GM18511 (cell line): ENCODE results near the gene DAW1.

Source experiments
- ATAC-seq: cut with Tn5 transposase; IDR thresholded peaks from one replicate; pipeline ENCODE4 v1.9.1; 2021; ENCODE audit warnings: mild to moderate bottlenecking, moderate library complexity; ENCODE audit not compliant: unreplicated experiment

DAW1 gene

DNA sequence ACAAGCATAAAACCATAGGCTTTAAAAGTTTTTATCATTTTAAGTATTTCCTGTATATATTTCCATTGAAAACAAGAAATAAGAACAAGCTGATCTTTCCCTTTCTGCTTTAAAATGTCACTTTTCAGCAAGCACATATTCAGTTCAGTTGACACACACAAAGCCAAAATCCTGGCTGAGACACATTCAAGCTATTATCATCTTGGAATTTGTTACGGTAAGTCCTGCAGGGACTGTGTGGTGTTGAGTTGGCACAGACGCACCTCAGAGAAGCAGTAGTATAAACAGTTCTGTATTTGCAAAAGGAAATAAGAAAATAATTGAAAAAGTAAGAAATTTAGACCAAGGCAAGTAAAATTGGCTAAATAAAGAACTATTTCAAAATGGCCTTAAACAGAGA is 10.4 kb upstream of the DAW1 start:
- ATAC-seq = no peak

DNA sequence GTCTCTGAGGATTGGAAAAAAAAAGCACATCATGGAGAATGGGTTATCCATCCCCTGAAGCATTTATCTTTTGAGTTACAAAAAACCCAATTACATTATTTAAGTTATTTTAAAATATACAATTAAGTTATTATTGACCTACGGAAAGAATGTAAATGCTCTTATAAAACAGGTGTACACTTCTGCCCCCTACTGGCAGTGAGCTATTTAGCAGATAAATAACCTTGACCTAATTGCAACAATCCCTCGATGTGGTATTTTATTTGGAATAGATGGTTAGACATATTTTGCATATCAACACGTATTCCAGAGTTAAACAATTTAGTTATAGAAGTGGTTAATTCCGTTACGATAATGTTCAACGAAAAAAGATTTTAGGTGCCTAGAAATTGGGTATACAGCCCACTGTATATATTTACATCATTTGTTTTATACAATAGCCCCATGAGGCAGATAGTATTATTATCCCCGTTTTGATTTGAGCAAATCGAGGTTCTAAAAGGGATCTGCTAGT is 9.1 kb upstream of the DAW1 start:
- ATAC-seq = peak; percentile 74

DNA sequence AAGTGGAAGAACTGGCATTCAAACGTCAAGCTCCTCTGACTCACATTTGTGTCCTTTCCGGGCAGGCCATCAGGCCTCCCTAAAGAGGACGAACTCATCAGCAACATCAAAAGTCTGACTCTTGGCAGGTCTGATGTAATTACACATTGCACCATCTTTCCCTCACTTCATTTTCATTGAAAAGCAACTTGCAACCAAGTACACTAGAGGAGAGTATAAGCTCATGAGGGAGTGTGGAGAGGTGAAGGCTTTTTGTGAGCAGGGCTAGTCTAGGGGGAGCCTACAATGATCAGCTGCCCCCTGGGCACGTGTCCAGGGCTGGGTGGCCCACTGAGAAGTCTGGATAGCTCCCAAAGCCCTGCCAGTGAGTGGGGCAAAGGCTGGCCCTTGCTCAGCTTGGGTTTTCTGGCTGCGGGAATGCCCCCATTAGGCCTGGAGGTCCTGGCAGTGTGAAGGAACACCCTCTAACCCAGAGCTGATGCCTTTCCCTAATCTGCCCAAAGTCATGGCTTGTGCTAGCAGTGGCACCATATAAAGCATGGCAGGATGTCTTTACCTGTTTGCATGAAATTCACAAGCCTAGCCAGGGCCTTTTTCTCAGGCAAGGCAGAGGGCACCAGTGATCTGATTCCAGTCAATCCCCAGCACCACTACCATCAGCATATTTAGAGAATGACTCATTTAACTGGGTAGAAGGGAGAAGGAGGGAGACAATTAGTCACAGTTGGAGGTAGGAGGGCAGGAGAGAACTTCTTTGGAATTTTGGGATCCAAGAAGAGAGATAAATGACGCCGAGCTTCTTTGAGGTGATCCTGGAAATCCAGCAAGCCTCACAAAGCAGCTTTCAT is 8.5 kb upstream of the DAW1 start:
- ATAC-seq = no peak

DNA sequence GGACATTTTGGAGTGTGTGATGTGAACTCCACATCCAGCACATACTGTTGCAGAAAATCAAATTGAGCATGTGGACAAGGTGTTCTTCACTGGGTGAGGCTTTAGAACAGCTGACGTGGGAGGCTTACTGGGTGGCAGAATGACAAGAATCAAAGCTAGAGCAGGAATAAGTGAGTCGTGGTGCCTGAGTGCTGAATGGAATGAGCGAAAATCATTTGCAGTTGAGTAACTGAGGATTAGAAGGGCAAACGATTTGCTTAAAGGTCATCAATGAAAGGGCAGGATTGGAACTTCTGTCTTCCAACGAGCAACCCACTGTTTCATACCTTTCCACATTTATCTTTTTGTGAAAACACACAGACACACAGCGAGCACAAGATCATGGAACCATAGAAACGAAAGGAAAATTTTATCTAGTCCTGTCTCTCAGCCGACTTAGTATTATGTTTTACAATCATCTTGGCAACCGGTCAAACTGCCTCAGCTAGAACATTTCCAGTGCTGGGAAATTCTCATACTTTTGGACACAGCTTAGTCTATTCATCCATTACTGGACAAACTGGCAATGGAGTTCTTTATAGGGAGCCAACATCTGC is 7.2 kb upstream of the DAW1 start:
- no peak for ATAC-seq

DNA sequence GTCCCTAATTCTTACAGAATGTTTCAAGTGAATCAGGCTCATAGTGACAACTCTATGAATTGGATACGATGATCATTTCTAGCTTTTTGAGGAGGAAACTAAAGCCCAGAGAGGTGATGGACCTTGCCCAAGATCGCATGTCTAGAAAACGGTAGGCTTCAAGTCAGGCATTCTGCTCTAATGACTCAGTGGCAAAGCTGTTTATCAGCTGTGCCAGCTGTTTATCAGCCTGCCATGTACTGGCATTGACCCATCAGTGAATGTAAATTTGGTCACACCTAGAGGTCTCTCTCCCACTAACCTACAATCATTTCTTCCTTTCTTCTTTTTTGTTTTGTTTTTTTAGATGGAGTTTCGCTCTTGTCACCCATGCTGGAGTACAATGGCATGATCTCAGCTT is 6.1 kb upstream of the DAW1 start:
- no peak for ATAC-seq

DNA sequence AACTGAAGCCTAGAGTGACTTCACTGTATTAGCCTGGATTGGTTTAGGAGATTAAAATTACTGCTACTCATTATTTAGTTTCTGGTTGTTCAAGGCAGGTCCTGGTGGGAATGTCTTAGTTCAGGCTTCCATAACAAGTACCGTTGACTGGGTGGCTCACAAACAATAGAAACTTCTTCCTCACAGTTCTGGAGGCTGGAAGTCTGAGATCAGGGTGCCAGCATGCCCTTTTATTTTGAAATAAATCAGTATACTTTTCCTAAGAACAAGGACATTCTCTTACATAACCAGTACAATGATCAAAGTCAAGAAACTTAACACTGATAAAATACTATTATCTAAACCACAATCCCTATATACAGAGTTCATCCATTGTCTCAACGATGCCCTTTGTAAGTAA is 4.0 kb upstream of the DAW1 start:
- no peak for ATAC-seq

DNA sequence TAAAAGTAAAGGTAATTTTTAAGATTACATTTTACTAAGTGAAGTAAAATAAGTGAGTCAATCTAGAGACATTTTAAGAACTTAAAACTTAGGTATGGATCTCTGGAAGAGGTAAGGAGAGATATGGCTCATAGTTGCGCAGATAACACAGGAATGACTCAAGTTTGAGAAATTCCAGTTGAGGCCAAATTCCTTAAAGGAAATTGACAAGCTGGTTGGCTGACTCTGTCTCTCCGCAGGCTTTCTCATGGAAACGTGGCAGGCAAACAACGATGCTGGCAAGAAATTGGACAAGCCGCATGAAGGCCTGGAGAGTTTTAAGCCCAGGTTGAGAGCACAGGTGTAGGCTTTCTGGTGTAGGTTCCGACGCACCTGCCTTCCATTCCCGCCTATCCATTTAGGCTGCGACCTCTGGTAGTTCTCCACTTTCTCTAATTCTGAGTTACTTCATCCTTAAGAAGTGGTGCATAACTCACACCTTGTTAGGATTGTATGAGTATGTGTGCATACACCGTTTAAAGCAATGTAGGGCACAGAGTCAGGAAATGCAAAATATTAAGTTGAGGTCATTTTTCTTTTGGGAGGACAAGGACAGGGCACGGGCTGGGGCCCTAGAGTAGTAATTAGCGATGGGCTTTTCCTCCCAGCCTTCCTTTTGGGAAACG is 589 bp upstream of the DAW1 start:
- ATAC-seq = peak; percentile 6

DNA sequence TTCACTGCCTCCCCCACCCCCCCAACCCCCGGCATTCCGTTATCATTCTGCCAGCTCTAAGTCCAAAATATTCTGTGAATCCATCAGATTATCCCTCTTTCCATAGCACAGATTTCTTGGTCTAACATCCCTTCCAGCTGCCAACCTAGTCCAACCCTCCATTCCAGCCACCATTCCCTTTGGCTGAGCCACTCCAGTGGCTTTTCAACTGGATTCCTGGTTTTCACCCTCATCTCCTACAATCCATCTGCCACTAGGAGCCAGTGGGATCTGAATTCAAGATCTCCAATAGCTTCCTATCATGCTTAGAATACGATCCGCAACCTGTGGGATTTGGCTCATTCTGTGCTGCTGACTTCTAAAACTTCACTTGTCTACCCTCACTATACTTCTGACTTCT is 1.2 kb downstream of the DAW1 start:
- no peak for ATAC-seq

DNA sequence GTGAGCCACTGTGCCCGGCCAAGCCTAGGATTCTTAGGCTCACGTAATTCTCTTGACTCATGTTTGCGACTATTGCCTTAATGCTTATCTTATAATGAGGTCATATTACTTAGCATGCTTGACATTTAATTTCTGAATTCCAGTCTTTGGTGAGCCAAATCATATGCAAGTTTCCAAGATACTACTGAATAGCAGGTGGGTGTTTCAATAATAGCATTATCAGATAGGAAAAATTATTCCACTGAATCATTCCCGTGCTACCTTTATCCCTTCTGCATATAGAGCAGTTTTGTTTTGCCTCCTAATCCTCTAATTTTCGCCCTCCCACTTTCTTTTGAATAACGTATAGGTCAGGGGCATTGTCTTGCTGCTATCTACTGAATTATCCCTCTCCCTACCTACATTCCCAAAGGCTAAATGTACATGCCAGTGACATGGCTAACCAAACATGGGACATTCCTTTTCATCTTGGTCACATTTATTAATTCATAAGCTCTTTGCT is 4.9 kb downstream of the DAW1 start:
- ATAC-seq = no peak

DNA sequence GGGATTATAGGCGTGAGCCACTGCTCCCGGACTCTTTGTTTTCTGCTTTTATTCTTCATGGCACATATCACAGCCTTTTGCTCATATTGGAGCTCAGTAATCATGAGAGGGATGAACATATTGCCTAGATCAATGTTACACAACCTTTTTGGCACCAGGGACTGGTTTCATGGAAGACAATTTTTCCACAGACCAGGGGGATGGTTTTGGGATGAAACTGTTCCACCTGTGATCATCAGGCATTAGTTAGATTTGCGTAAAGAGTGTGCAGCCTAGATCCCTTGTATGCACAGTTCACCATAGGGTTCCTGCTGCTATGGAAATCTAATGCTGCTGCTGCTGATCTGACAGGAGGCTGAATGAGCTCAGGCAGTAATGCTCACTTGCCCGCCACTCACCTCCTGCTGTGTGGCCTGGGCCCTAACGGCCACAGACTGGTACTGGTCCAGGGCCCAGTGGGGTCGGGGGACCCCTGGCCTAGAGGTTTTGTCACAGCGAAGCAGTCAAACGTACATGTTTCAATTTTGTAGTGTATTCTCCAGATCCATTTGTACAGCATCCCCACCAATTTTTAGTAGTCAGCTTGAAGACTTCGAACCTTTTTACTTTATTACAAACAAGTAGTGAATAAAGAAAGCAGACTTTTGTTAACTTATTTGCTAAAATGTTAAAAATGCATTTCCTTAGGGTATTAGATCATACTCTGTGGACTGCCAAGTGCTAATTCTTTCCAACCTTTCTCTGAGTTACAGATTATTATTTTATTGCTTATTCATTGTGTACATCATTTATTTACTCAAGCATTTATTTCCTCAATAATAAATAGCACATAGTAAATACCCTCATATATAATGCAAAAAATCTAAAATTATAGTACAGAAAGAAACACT is 6.2 kb downstream of the DAW1 start:
- no peak for ATAC-seq

DNA sequence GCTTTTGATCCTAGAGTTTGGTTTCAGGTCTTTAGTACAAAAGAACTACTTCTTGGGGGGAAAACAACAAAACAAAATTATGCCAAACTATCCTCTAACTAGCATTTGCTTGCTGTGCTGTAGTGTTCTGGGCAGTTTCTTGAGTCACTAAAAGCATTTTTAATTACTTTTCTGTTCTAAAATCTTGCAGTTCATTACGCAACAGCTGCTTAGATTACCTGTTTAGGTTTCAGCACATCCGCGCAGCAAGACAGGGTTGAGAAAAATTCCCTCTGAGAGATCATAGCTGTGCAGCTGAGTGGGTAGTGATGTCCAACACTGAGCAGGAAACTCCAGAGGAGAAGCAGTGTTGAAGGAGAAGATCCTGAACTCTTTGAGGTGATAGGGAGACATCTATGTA is 9.0 kb downstream of the DAW1 start:
- no peak for ATAC-seq

DNA sequence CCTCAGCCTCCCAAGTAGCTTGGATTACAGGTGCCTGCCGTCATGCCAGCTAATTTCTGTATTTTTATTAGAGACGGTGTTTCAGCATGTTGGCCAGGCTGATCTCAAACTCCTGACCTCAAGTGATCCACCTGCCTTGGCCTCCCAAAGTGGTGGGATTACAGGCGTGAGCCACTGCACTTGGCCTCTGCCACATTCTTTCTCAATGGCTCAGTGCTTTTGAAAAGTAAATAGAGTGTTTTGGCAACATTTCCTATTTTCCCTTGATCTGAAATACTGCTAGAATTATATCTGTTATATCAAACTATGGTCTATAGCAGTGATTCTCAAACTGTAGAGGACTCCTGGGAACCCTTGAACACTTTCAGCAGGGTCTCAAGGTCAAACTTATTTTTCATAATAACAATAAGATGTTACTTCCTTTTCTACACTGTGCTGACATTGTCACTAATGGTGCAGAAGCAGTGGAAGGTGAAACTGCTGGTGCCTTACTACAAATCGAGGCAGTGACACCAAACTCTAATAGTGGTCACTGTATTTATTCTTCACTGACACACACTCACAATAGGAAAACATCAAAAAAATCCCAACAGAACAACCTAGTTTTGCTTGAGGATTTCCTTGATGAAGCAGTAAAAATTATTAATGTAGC is 10.6 kb downstream of the DAW1 start:
- peak; percentile 57 for ATAC-seq

DNA sequence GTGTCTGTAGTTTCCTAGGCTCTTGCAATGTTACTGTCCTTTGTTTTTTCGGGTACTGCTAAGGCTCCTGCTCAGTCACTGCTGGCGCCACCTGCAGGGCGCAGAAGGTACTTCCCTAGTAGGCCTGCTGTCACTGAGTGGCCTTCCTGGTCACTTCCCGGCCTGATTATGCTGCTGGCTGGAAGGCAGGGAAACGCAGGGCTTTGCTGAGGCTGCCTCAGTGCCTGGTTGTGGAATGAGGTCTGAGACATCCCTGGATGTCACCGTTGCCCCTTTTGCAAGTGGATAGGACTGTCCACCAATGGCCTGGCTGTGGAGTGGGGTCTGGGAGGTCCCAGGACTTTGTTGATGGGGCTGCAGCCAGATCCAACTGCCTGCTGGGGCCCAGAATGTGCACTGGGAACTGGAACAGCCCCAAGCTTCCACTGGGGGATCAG is 13.1 kb downstream of the DAW1 start:
- ATAC-seq = peak; percentile 93

DNA sequence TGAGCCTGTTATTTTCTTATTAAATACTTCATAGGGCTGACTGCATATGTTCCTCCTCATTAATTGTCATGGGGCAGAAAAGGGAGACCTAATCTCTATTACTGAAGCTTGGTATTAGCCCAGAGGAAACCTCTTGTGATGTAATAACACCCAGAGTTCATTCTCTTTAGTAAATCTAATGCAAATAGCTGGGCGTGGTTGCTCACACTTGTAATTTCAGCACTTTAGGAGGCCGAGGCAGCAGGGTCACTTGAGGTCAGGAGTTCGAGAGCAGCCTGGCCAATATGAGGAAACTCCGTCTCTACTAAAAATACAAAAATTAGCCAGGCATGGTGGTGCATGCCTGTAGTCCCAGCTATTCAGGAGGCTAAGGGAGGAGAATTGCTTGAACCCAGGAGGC is 14.7 kb downstream of the DAW1 start:
- ATAC-seq = no peak

DNA sequence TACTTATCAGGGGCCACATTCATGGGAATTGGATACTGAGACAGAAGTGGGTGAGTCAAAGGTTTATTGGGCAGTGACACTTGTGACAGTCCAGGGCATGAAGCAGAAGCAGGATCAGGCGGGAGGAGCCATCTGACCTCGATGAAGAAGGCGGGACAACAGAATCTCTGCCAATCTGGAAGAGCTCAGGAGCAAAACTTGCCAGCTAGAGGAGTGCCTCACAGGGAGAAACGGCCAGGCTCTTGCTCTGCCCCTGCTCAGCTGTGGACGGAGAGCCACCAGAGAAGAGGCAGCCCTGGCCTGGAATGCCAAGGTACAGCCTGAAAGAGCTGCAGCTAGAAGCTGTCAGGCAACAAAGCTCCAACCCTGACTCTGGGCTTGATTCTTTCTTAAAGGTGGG is 16.9 kb downstream of the DAW1 start:
- ATAC-seq = no peak

DNA sequence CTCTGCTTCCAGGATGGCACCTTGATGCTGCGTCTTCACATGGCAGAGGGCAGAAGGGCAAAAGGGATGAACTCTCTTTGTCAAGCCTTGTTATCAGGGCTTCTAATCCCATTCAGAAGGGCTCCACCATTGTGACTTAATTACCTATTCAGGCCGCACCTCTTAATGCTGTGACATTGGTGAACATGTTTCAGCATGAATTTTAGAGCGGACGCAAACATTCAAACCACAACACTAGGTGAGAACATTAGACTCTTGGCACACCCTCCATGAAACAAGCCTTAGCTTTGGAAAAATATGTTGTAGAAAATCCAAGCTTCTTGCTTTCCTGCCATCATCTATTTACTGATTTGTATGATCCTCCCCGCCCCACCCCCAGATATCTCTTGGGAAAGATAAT is 17.9 kb downstream of the DAW1 start:
- ATAC-seq = no peak

DNA sequence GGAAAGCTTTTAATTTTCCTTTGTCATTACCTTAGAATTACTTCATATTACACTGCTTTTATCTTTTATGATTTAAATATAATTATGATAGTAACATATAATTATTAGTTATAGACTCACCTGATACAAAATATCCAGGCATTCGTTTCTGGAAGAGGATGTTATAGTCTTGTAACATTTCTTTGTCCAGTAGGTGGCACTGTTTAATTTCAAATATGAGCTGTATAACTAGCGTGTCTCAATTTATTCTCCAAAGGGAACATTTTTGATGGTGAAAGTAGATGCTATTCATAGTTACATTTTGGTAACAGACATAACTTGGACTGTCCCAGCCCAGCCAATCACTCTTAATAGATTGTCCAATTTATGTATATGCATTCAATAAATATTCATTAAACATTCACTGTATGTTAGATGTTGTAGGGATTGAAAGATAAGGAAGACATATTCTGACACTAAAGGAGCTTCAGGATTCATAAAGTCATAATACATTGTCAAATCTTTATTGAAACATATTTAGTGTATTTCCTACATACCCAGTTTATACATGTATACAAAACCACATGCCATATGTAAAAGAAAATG is 19.2 kb downstream of the DAW1 start:
- peak; percentile 85 for ATAC-seq

DNA sequence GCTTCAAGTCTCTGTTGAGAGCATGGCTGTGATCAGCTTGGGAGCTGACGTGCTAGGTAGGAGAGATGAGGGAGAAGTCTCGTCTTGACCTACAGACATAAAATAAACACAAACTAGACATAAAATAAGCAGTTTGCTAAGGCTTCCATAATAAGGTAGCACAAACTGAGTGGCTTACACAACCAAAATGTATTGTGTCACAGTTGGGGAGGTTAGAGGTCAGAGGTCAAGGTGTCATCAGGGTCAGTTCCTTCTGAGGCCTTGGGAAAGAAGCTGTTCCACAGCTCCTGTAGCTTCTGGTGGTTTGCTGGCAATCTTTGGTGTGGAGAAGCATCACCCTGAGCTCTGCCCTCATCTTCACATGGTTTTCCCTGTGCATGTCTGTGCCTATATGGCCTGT is 20.2 kb downstream of the DAW1 start:
- no peak for ATAC-seq

DNA sequence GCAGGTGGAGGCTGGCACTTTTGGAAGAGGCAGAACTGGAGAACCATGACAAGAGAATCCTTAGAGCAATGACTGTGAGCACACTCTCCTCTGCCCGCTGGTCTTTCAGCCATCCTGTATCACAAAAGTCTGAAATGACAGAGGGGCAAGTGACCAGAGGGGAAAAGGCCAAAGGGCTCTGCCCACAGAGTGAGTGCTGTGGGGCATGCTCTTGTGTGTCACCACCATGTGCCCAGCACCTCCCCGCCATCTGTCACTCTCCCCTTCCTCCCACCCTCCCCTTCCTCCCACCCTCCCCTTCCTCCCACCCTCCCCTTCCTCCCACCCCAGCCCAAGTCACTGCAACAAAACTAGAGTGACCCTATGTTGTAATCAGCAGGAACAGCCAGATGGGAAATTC is 31.9 kb downstream of the DAW1 start:
- ATAC-seq = no peak

DNA sequence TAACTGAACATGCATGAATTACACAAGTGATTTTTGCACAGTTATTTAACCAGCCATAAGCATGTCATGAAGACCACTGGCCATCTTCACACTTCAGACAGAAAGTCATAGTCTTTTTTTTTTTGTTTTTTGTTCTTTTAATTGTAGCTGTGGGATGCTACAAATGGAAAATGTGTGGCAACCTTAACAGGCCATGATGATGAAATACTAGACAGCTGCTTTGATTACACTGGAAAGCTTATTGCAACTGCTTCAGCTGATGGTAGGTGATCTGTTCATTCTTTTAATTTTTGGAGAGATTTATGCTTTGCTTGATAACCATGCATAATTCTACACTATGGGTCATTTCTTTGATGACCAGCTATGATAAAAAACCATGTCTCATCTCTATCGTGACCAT is 35.6 kb downstream of the DAW1 start:
- no peak for ATAC-seq
